GM12878 (cell line): ENCODE data around the gene SPG7. TPM values are rescaled to one million over a fixed set of nuclear protein-coding genes. Genes with fewer than 3 reads are reported as not detected.

Experiments used
- ATF2 ChIP-seq: IDR thresholded peaks from 2 replicates; pipeline ENCODE4 v1.6.1; 2012; ENCODE audit warnings: low read length, inconsistent platforms
- ATF7 ChIP-seq: fragments of 450-650 bp; IDR thresholded peaks from 2 replicates; pipeline ENCODE4 v1.6.1; 2016; ENCODE audit warnings: low read depth, mild to moderate bottlenecking
- GATAD2B ChIP-seq: fragments of 450-650 bp; conservative IDR thresholded peaks from 2 replicates; pipeline ENCODE4 v1.6.1; 2017; ENCODE audit warnings: low read depth, mild to moderate bottlenecking, moderate library complexity
- IKZF1 ChIP-seq: fragments of 450-650 bp; conservative IDR thresholded peaks from 2 replicates; pipeline ENCODE4 v1.6.1; 2017; ENCODE audit warnings: antibody characterized with exemption, mild to moderate bottlenecking
- MYB ChIP-seq: fragments of 150-350 bp; IDR thresholded peaks from 2 replicates; pipeline ENCODE4 v1.6.1; 2014; ENCODE audit warnings: mild to moderate bottlenecking, low read depth, low read length, borderline replicate concordance
- NR2C2 ChIP-seq: IDR thresholded peaks from 2 replicates; pipeline ENCODE4 v1.6.1; 2011; ENCODE audit warnings: borderline replicate concordance, low read depth; ENCODE audit not compliant: control insufficient read depth, insufficient read length
- PBX3 ChIP-seq: IDR thresholded peaks from 2 replicates; pipeline ENCODE4 v1.6.1; 2011; ENCODE audit warnings: mild to moderate bottlenecking, low read depth, low read length, moderate library complexity; ENCODE audit not compliant: insufficient replicate concordance
- PKNOX1 ChIP-seq: fragments of 450-650 bp; IDR thresholded peaks from 2 replicates; pipeline ENCODE4 v1.6.1; 2016; ENCODE audit warnings: mild to moderate bottlenecking
- POLR2A ChIP-seq: IDR thresholded peaks from 2 replicates; pipeline ENCODE4 v1.6.1; 2011; ENCODE audit warnings: low read depth, mild to moderate bottlenecking, low read length
- SIN3A ChIP-seq: IDR thresholded peaks from 2 replicates; pipeline ENCODE4 v1.6.1; 2012; ENCODE audit warnings: low read depth, low read length, improper control_type of control experiment
- SKIL ChIP-seq: fragments of 450-650 bp; IDR thresholded peaks from 2 replicates; pipeline ENCODE4 v1.6.1; 2017; ENCODE audit warnings: mild to moderate bottlenecking, low read depth, inconsistent platforms; ENCODE audit not compliant: poor library complexity, severe bottlenecking
- SMC3 ChIP-seq: IDR thresholded peaks from 2 replicates; pipeline ENCODE4 v1.6.1; 2011; ENCODE audit warnings: low read length, improper control_type of control experiment, borderline replicate concordance
- SUPT20H ChIP-seq: IDR thresholded peaks from 2 replicates; pipeline ENCODE4 v1.6.1; 2011; ENCODE audit warnings: low read depth, mild to moderate bottlenecking, low read length, moderate library complexity, borderline replicate concordance; ENCODE audit not compliant: control insufficient read depth
- SUZ12 ChIP-seq: fragments of 200-600 bp; sonication (generic); IDR thresholded peaks from one replicate; pipeline ENCODE4 v1.6.1; 2018; ENCODE audit warnings: antibody characterized with exemption, mild to moderate bottlenecking; ENCODE audit not compliant: unreplicated experiment
- TARDBP ChIP-seq: IDR thresholded peaks from 2 replicates; pipeline ENCODE4 v1.6.1; 2016; ENCODE audit warnings: borderline replicate concordance
- USF2 ChIP-seq: IDR thresholded peaks from 2 replicates; pipeline ENCODE4 v1.6.1; 2011; ENCODE audit warnings: low read depth, low read length, improper control_type of control experiment, borderline replicate concordance
- YBX1 ChIP-seq: fragments of 450-650 bp; IDR thresholded peaks from 2 replicates; pipeline ENCODE4 v1.6.1; 2016; ENCODE audit warnings: antibody characterized with exemption
- YY1 ChIP-seq: IDR thresholded peaks from 2 replicates; pipeline ENCODE4 v1.6.1; 2011; ENCODE audit warnings: low read depth, mild to moderate bottlenecking, low read length
- ZNF384 ChIP-seq: IDR thresholded peaks from 2 replicates; pipeline ENCODE4 v1.6.1; 2012; ENCODE audit warnings: low read depth, mild to moderate bottlenecking, low read length, improper control_type of control experiment, borderline replicate concordance
- polyA plus RNA-seq, 11 experiments: library from polyadenylated mRNA; depleted of rRNA in 4 of 11; unstranded in 6 of 11; stranded (reverse) in 5 of 11; fragments of >200 nt; fragmentation: Nextera tagmentation in 4 of 11; fragmentation: Illumina TruSeq in 1 of 11; extraction: Ambion mirVana in 4 of 11; extraction: Trizol in 1 of 11; gene quantifications; 1 replicate in 1 of 11; 2 replicates in 10 of 11; pipeline versions ENCODE4 v1.2.1 to v1.2.3, GENCODE V29; 2011 to 2016; ENCODE audit warnings: inconsistent platforms in 2 of 11, missing spikeins in 2 of 11, low read depth in 1 of 11
- total RNA-seq, 4 experiments: library from RNA; depleted of rRNA in 3 of 4; stranded (reverse); fragments of >200 nt in 3 of 4; fragmentation: Illumina TruSeq in 1 of 4; extraction: Trizol in 1 of 4; gene quantifications; 2 replicates each; pipeline versions ENCODE4 v1.2.1 to v1.2.3, GENCODE V29; 2013 to 2021
- TF ChIP-seq, protein P1 (sequence below): fragments of 450-650 bp; IDR thresholded peaks from 2 replicates; pipeline ENCODE4 v1.6.1; 2017; ENCODE audit warnings: borderline replicate concordance
- TF ChIP-seq, protein P2 (sequence below): IDR thresholded peaks from 2 replicates; pipeline ENCODE4 v1.6.1; 2011; ENCODE audit warnings: low read depth, mild to moderate bottlenecking, low read length, moderate library complexity, borderline replicate concordance; ENCODE audit errors: extremely low read depth

SPG7 gene
- total and polyA plus RNA-seq, 10 of the 15 experiments (the other 5 are each of a cell fraction or from before 2014, with no cell fraction given), result 5.9 to 75.9 (median 52.5) TPM

DNA sequence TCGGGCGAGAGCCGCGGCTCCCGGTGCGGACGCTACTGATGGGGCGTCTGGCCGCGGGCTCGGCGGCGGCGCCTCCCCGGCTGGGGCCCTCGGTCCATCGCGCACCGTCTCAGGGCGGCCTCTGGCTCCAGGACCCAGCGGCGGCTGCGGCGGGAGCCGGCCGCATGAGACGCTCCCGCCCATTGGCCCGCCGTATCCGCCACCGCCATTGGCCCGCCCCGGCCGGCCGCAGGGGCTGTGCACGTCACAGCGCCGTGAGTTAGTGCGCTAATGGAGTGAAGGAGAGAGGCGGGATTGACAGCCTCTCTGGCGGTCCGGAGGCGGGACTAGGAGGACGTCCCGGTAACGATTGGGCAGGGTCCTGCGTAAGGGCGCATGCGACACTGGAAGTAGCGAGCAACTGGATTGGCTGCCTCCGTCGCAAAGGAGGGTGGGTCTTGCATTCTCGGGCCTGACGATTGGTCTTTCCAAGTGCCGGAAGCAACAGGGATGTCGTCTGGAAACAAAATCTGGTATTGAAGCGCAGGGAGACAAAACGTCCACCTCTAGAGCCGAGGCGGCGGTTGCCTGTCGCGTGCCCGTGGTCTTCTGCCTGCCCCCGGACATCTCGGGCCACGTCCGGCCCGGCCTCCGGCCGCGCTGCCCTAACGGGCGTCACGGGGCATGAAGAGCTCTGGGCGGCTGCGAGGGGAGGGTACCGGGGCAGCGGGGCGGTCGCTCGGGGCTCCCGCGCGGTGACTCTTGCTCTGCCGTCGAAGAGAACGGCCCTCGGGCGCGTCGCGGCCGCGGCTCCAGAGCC, 17.6 kb upstream of the SPG7 start, which contains the start of gene ANKRD11 (continued):
- TF ChIP-seq SUZ12 (no peak), SMC3 (no peak), YBX1 (no peak), YY1 (peak; percentile 69), USF2 (no peak; the same call in 1 of the 2 replicates), POLR2A (peak; percentile 86), TARDBP (no peak), NR2C2 (no peak), PBX3 (peak; percentile 92), MYB (no peak), PKNOX1 (peak; percentile 99), IKZF1 (peak; percentile 77), GATAD2B (peak; percentile 69), ATF2 (no peak), ZNF384 (no peak), SKIL (no peak), ATF7 (0 out of 2 replicates have a peak, but pooled peaks have one; percentile 12), SUPT20H (no peak), SIN3A (peak; percentile 86)
- TF ChIP-seq, protein P1, sequence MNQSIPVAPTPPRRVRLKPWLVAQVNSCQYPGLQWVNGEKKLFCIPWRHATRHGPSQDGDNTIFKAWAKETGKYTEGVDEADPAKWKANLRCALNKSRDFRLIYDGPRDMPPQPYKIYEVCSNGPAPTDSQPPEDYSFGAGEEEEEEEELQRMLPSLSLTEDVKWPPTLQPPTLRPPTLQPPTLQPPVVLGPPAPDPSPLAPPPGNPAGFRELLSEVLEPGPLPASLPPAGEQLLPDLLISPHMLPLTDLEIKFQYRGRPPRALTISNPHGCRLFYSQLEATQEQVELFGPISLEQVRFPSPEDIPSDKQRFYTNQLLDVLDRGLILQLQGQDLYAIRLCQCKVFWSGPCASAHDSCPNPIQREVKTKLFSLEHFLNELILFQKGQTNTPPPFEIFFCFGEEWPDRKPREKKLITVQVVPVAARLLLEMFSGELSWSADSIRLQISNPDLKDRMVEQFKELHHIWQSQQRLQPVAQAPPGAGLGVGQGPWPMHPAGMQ, result no peak
- TF ChIP-seq, protein P2, sequence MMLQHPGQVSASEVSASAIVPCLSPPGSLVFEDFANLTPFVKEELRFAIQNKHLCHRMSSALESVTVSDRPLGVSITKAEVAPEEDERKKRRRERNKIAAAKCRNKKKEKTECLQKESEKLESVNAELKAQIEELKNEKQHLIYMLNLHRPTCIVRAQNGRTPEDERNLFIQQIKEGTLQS, result no peak
